ENCODE data around the gene STX17.
"Not testable (repeated sequence)": the region's sequence is repeated elsewhere in the genome, so short reads cannot be mapped to it uniquely, and the experiment has no call there.

Gene STX17

DNA sequence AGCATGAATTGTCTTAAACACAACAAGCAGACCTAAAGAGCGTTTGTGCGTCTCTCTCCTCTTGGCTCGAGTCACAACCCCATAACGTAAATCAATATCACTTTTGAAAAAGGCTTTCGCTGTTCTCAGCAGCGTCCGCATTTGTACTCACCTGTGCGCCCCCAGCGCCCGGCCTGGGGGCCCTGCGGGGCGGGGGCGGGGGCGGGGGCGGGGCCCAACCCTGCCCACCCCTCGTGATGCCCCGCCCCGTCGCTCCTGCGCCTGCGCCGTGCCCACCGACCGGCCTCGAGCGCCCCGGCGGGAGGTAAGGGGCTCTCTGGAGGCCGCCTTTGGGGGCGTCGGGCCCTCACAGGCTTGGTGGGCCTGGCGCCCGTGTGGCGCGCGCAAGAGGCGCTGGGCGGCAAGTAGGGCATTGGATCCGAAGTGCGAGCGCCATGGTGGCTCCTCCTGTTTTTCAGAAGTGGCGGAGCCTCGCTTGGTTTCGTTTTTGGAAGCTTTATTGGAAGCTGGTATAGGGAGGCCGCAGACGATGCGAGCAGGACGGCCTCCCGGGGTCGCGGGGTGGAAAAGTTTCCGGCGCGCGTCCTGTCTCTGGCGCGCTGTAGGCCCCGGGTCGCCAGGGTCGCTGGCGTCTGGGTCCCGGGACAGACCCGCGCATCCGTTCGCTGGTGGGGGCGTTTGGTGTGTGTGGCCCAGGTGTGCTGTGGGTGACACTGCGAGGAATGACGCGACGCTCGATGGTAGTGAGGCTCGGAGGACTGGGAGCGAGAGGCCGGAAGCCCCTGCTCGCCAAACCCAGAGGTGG, at the start of gene STX17:
Gene STX17, plus strand, starts transcription at position 252 of the 805 bp plus-strand sequence. CDS start 8,586 bp downstream, outside the sequence.
- peak within 1 kb of the TSS; percentile 87 for H3K4me3 ChIP-seq (replicated peaks; ENCODE audit: low read depth, low read length)
- peak; percentile 74 for DNase-seq (ENCODE audit: low read depth)
- TF ChIP-seq, protein P1, sequence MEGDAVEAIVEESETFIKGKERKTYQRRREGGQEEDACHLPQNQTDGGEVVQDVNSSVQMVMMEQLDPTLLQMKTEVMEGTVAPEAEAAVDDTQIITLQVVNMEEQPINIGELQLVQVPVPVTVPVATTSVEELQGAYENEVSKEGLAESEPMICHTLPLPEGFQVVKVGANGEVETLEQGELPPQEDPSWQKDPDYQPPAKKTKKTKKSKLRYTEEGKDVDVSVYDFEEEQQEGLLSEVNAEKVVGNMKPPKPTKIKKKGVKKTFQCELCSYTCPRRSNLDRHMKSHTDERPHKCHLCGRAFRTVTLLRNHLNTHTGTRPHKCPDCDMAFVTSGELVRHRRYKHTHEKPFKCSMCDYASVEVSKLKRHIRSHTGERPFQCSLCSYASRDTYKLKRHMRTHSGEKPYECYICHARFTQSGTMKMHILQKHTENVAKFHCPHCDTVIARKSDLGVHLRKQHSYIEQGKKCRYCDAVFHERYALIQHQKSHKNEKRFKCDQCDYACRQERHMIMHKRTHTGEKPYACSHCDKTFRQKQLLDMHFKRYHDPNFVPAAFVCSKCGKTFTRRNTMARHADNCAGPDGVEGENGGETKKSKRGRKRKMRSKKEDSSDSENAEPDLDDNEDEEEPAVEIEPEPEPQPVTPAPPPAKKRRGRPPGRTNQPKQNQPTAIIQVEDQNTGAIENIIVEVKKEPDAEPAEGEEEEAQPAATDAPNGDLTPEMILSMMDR (IDR thresholded peaks at IDR 0.05; ENCODE audit: low read length, missing control alignments), result no peak

DNA sequence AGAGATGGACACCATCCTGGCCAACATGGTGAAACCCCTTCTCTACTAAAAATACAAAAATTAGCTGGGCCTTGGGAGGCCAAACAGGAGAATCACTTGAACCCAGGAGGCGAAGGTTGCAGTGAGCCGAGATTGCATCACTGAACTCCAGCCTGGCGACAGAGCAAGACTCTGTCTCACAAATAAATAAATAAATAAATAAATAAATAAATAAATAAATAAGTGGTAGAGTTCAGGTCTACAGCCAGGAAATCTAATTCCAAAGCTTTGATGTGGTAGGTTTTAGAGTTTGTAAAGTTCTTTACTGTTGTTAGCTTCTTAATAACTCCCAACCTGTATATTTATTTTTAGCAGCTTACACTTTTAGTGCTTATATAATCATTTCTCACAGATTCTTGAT, 48.9 kb upstream of the STX17 start:
- not testable (repeated sequence) for DNase-seq (ENCODE audit: low read depth); H3K4me3 ChIP-seq (replicated peaks; ENCODE audit: low read depth, low read length)

DNA sequence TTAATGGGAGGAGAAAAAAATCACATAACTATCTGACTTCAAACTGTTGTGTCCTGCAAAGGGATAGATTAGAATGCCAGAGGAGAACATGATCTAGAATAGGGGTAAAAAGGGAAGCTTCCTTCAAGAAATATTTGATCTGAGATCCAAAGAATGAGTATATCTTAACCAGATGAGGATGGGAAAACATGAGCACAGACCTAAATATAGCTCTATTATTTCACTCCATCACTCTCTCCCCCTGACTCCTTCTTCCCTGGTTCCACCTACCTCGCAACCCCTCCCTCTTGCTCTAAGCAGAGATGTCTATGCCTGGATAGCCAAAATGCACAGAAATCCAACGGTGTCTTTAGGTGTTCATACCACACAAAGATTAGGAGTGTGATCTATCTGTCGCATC, 48.4 kb upstream of the STX17 start:
- no peak overlapping the region for H3K4me3 ChIP-seq (replicated peaks; ENCODE audit: low read depth, low read length)
- TF ChIP-seq, protein P1 (IDR thresholded peaks at IDR 0.05; ENCODE audit: low read length, missing control alignments), result no peak
- DNase-seq (ENCODE audit: low read depth), result no peak

DNA sequence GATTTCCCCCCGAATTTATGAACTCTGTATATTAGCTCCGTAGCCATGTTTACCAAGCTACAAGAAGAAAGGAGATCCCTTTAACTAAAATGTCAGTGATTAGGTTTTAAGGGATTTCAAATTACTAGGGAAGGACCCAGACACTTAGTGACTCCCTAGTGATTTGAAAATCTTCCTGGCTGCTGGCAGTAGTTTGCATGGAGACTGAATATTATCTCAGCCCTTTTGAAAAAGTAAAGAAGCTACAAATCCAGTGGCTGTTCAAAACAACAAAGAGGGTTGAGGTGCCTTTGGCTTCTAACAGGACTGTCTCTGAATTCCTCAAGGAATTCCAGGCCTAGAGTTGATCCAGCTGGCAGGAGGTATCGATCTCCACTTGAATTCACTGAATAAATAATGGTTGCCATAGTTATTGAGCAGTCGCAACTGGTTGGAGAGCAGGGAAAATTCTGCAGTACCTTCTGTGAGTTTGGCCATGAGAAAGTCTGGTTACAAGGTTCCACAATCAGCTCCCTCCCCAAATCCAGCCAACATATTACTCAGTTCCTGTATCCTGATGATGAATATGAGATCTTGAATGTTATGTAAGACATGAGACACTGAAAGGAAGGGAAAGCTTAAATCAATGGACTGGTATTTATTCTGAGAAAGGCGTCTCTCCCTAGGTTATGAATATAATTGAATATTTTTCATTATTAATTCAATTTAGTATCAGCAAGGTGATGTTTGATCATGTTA, 47.0 kb upstream of the STX17 start:
- DNase-seq (ENCODE audit: low read depth), result peak; percentile 63
- no peak overlapping the region for H3K4me3 ChIP-seq (replicated peaks; ENCODE audit: low read depth, low read length)
- TF ChIP-seq, protein P1 (IDR thresholded peaks at IDR 0.05; ENCODE audit: low read length, missing control alignments), result no peak

DNA sequence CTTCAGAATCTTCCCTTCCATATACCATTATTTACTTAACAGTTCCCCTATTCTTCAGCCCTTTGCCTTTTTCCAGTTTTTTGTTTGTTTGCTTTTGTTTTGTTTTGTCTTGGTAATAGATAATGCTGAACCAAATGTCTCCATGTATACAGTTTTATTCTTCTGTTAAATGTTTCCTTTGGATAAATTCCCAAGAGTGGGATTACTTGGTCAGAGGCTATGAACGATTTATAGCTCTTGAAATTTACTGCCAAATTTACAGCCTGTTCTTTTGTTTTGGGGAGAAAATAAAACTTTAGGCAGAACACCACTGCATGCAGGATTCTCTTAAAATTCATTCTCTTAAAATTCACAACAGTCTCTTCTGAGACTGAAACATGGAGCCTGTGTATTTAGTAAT, 46.2 kb upstream of the STX17 start:
- no peak overlapping the region for H3K4me3 ChIP-seq (replicated peaks; ENCODE audit: low read depth, low read length)
- TF ChIP-seq, protein P1 (IDR thresholded peaks at IDR 0.05; ENCODE audit: low read length, missing control alignments), result no peak
- no peak for DNase-seq (ENCODE audit: low read depth)

DNA sequence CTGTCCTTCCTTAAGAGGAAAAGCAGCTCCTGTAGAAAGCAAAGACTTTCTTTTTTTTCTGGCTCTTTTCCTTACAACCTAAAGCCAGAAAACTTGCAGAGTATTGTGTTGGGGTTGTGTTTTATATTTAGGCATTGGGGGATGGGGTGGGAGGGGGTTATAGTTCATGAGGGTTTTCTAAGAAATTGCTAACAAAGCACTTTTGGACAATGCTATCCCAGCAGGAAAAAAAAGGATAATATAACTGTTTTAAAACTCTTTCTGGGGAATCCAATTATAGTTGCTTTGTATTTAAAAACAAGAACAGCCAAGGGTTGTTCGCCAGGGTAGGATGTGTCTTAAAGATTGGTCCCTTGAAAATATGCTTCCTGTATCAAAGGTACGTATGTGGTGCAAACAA, 42.5 kb upstream of the STX17 start:
- no peak overlapping the region for H3K4me3 ChIP-seq (replicated peaks; ENCODE audit: low read depth, low read length)
- TF ChIP-seq, protein P1 (IDR thresholded peaks at IDR 0.05; ENCODE audit: low read length, missing control alignments), result no peak
- no peak for DNase-seq (ENCODE audit: low read depth)

DNA sequence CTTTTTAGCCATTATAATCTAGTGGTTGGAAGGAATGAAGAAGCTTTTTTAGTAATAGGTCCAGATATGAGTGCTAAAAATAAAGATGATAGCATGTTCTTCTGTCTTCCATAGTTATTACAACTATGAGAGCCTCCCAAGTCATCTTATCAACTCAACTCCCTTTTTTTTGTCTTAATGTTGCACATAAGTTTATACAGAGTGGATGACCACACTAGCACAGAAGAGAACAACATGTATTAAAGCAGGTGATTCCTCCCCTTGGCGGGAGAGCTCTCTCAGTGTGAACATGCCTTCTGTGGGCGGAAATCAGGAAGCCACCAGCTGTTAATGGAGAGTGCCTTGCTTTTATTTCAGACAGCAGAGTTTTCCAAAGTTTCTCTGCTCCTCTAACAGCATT, 40.1 kb upstream of the STX17 start:
- TF ChIP-seq, protein P1 (IDR thresholded peaks at IDR 0.05; ENCODE audit: low read length, missing control alignments), result no peak
- no peak for DNase-seq (ENCODE audit: low read depth)
- H3K4me3 ChIP-seq (replicated peaks; ENCODE audit: low read depth, low read length), result no peak overlapping the region
